Measurements from ENCODE around the gene PDCD2L.
"Not testable (repeated sequence)": the region's sequence is repeated elsewhere in the genome, so short reads cannot be mapped to it uniquely, and the experiment has no call there.

The PDCD2L gene

GRCh38 chr19:34468409-34468808 lies 64.2 kb downstream of the PDCD2L start:
- DNase-seq (ENCODE audit: low read depth, low spot score) = no peak

GRCh38 chr19:34469026-34469425 lies 64.8 kb downstream of the PDCD2L start:
- DNase-seq (ENCODE audit: low read depth, low spot score) = not testable (repeated sequence)

DNA sequence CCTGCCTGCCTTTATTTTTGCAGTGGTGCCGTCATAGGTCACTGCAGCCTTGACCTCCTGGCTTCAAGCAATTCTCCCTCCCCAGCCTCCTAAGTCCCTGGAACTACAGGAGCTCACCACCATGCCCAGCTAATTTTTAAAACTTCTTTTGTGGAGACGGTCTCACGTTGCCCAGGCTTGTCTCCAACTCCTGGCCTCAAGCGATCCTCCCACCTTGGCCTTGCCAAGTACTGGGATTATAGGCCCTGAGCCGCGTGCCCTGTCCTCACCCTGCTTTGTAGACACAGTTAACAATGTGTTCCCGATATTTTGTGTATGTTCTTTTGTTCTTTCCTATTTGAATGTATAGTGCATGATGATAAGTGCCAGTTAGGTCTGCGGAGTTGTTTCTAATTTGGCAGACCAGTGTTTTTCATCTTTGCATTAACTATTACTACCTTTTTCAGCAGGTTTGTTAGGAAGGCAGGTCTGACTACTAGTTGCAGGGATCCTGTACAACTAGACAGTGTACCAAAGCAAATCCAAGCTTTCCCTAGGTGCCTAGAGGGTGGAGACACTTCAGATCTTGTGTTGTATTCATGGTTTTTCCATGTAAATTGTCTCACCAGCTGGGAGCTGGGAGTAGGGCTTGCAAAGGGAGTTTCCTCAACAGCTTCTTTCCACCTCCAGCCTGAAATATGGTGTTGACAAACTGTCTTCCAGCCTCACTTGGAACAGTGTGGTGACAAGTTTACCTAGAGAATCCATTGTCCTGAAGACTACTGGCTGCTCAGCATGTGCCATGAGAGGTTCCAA lies 67.9 kb downstream of the PDCD2L start:
- DNase-seq (ENCODE audit: low read depth, low spot score) = no peak

- no peak for DNase-seq (ENCODE audit: low read depth, low spot score)
These were observed 70.2 kb downstream of the PDCD2L start for GRCh38 chr19:34474233-34474989.

DNA sequence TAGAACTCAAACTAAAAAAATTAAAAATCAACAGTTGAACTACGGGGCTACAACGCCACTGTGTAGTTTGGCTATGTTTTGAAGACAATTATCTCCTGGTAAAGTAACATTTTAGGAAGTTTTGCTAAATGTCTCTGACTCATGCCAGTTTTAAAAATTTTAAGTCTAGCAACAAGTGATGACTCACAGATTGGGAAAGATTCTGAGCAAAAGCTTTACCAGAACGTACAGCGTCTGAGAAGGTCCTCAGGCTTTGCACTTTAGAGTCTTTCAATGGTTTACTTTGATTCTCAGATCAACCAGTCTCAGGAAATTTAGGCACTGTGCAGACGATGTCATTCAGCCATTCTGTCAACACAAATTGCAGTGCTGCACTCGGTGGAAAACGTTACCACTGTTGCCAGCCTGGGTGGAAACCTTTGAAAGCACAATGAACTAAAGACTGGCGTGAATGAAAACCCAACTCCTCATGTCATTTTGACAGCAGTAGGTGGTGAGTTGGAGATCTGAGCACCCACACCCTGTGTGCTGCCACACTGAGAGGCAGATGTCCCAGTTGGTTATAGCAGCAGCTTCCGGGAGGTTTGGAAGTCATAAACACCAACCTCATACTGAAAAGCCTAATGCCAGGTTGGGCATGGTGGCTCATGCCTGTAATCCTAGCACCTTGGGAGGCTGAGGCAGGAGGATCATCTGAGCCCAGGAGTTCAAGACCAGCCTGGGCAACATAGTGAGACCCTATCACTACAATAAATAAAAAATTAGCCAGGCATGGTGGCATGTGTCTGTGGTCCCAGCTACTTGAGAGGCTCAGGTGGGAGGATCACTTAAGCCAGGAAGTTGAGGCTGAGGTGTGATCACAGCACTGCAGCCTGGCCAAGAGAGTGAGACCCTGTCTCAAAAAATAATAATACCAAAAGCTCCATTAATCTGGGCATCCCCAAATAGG lies 71.1 kb downstream of the PDCD2L start:
- no peak for DNase-seq (ENCODE audit: low read depth, low spot score)

Measured in brain pericyte (primary cell).